Brain microvascular endothelial cell (primary cell): ENCODE results near the gene AKAP17A.
"Not testable (repeated sequence)": the region's sequence is repeated elsewhere in the genome, so short reads cannot be mapped to it uniquely, and the experiment has no call there.

Source experiments
- DNase-seq: peaks from one replicate; pipeline ENCODE4 v3.0.0-alpha.2; 2020
- H3K27ac ChIP-seq: fragments of 250-450 bp; sonication (Bioruptor Pico); 2 replicates; pipeline ENCODE4 v1.5.1; 2020; ENCODE audit warnings: mild to moderate bottlenecking, moderate library complexity
- H3K27me3 ChIP-seq: fragments of 250-450 bp; sonication (Bioruptor Pico); replicated peaks from 2 replicates; pipeline ENCODE4 v1.5.1; 2020; ENCODE audit warnings: mild to moderate bottlenecking
- H3K36me3 ChIP-seq: fragments of 250-450 bp; sonication (Bioruptor Pico); replicated peaks from 2 replicates; pipeline ENCODE4 v1.5.1; 2020; ENCODE audit warnings: mild to moderate bottlenecking
- H3K4me3 ChIP-seq: 2 replicates; pipeline ENCODE4 v1.5.1; 2011; ENCODE audit warnings: low read depth, mild to moderate bottlenecking, control low read depth, low read length, moderate library complexity
- CTCF ChIP-seq: IDR thresholded peaks from 2 replicates; pipeline ENCODE4 v1.5.1; 2011; ENCODE audit warnings: low read depth, mild to moderate bottlenecking, moderate library complexity, low read length, control low read depth, inconsistent platforms; ENCODE audit errors: missing control alignments
- in situ Hi-C: cut with HindIII; loops from 2 replicates; pipeline ENCODE4 v1.10.0; 2017; ENCODE audit warnings: low sequenced_read_pairs, low pct_ligation_motif_present

Gene AKAP17A

GRCh38 chrX:1554469-1555210, 36.8 kb upstream of the AKAP17A start:
- no peaks in the 10 kb centered on the region for H3K36me3 ChIP-seq
- no peaks in the 10 kb centered on the region for H3K27me3 ChIP-seq
- H3K4me3 ChIP-seq = no peak overlapping the region
- no peak overlapping the region for H3K27ac ChIP-seq
- no peak for TF ChIP-seq CTCF
- in situ Hi-C loops = no loop called here
- DNase-seq = no peak

- H3K4me3 ChIP-seq = no peak overlapping the region
- in situ Hi-C loops = no loop called here
- DNase-seq = no peak
- TF ChIP-seq CTCF = no peak
- no peak overlapping the region for H3K27ac ChIP-seq
- no peaks in the 10 kb centered on the region for H3K27me3 ChIP-seq
- no peaks in the 10 kb centered on the region for H3K36me3 ChIP-seq
These were observed 36.0 kb upstream of the AKAP17A start for GRCh38 chrX:1555370-1555769.

DNA sequence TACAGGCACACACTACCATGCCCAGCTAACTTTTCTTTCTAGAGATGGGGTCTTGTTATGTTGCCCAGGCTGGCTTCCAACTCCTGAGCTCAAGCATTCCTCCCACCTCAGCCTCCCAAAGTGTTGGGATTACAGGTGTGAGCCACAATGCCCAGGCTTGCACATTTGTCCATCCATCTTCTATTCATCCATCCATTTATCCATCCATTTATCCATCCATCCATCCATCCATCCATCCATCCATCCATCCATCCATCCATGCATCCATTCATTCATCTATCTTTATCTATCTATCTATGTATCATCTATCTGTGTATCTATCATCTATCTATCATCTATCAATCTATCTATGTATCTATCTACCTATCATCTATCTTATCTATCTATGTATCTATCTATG, 34.0 kb upstream of the AKAP17A start:
- not testable (repeated sequence) for DNase-seq, H3K27me3 ChIP-seq

DNA sequence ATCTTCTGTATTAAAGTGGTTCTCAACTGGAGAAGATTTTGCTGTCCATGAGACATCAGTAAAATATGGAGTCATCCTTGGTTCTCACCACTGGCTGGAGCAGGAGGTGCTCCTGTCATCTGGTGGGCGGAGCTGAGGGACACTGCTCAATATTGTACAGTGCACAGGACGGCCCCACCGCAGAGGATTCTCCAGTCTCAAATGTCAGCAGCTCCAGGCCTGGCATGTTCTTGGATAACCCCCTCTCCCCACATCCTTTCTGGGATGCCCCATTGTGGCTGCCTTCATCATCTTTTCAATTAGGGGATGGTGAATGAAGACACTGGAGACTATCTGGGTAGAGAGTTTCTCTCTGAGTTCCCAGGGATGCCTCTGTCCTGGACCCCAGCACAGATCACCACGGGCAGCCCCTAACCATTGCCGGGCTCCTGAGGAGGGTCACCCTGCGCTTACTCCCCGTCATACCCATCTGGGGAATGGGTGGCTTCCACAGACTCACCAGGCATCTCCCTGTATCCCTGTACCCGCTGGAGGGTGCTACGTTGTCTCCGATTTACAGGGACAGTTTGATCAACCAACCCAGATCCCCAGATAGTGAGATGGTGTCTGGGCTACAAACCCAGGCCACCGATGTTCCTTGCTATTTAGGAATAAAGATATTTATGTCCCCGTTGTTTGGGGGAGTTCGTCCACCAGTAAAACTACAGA, 32.5 kb upstream of the AKAP17A start:
- in situ Hi-C loops = no loop called here
- DNase-seq = no peak
- no peak for TF ChIP-seq CTCF
- Histone ChIP-seq H3K27me3 (no peaks in the 10 kb centered on the region), H3K36me3 (no peaks in the 10 kb centered on the region), H3K27ac (no peak overlapping the region), H3K4me3 (no peak overlapping the region)

More for the DNA sequence above, 34.0 kb upstream of the AKAP17A start:
- H3K4me3 ChIP-seq, H3K27ac ChIP-seq, in situ Hi-C loops, H3K36me3 ChIP-seq: not testable (repeated sequence)

- no peak for TF ChIP-seq CTCF
- no peaks in the 10 kb centered on the region for H3K36me3 ChIP-seq
- H3K27me3 ChIP-seq = no peaks in the 10 kb centered on the region
- no peak overlapping the region for H3K4me3 ChIP-seq
- in situ Hi-C loops = no loop called here
- no peak overlapping the region for H3K27ac ChIP-seq
- DNase-seq = no peak
These were observed 30.2 kb upstream of the AKAP17A start for GRCh38 chrX:1561164-1561563.

- H3K27ac ChIP-seq, H3K27me3 ChIP-seq, H3K36me3 ChIP-seq, in situ Hi-C loops, H3K4me3 ChIP-seq, DNase-seq: not testable (repeated sequence)
These were observed 27.3 kb upstream of the AKAP17A start for GRCh38 chrX:1564077-1564476.
